Large intestine (tissue), 3 donors: ENCODE measurements around the gene HNF4A. TPM values are rescaled to one million over a fixed set of nuclear protein-coding genes. Genes with fewer than 3 reads are reported as not detected.

ENCODE experiments used
- DNase-seq, 2 donors: peaks; one replicate each; pipeline versions ENCODE4 v3.0.0 to v3.0.0-alpha.2; 2013
- H3K27ac ChIP-seq: one replicate; pipeline ENCODE4 v1.5.1; 2013; ENCODE audit warnings: low read length
- H3K27me3 ChIP-seq: 2 replicates; pipeline ENCODE4 v1.6.1; 2013; ENCODE audit warnings: low read length; ENCODE audit not compliant: control insufficient read depth, insufficient read depth
- H3K36me3 ChIP-seq: 2 replicates; pipeline ENCODE4 v1.6.1; 2013; ENCODE audit warnings: low read length; ENCODE audit not compliant: control insufficient read depth, insufficient read depth
- H3K4me1 ChIP-seq: one replicate; pipeline ENCODE4 v1.6.1; 2013; ENCODE audit warnings: low read length; ENCODE audit not compliant: control insufficient read depth, insufficient read depth
- H3K4me3 ChIP-seq: one replicate; pipeline ENCODE4 v1.5.1; 2013; ENCODE audit warnings: low read length
- H3K9me3 ChIP-seq: one replicate; pipeline ENCODE4 v1.6.1; 2013; ENCODE audit warnings: mild to moderate bottlenecking, low read depth, low read length, moderate library complexity; ENCODE audit not compliant: control insufficient read depth
- WGBS: methylation state at CpG from one replicate; pipeline ENCODE4 v1.1.5; 2013; ENCODE audit warnings: low lambda C conversion rate; ENCODE audit not compliant: insufficient coverage; 5-methylcytosine and 5-hydroxymethylcytosine counted together
- polyA plus RNA-seq: library from polyadenylated mRNA; unstranded; fragments of 120-200 nt; gene quantifications from one replicate; pipeline ENCODE4 v1.2.1, GENCODE V29; 2013

HNF4A gene
- polyA plus RNA-seq, 1 donor, result 259 TPM

GRCh38 chr20:44358776-44359175 is 3.3 kb downstream of the HNF4A start:
- Histone ChIP-seq H3K36me3 (peaks cover 10% of the 10 kb centered on the region), H3K4me3 (no peak overlapping the region), H3K9me3 (no peaks in the 10 kb centered on the region), H3K4me1 (peaks cover 7% of the 10 kb centered on the region), H3K27me3 (no peaks in the 10 kb centered on the region), H3K27ac (peak overlapping the region; percentile 19)
- peak in 1 of 2 donors; percentile 59 for DNase-seq
- no CpG with 5 or more reads among the region's 8 CpGs for WGBS

- Histone ChIP-seq H3K4me1 (peaks cover 3% of the 10 kb centered on the region), H3K27ac (no peak overlapping the region), H3K9me3 (no peaks in the 10 kb centered on the region), H3K27me3 (no peaks in the 10 kb centered on the region), H3K4me3 (no peak overlapping the region), H3K36me3 (peaks cover 12% of the 10 kb centered on the region)
- DNase-seq, result no peak
These were observed 4.7 kb downstream of the HNF4A start for GRCh38 chr20:44360221-44360620.

DNA sequence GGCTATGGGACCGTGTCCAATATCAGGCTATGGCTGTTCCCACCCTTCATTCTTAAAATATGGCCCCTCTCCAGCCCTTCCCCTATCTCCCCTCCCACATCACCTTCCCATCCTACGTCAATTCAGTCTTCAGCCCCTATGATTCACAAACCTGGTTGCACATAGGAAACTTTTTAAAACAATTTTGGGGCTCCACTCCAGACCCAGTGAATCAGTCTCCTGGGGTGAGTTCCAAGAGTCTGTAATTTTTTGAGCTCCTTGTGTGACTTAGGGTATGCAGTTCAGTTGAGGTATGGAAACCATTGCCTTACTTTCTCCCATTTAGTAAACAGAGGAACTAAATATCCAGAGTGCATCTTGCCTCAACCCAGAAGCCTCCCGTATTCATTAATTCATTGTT is 5.5 kb downstream of the HNF4A start:
- peaks cover 3% of the 10 kb centered on the region for H3K4me1 ChIP-seq
- H3K27ac ChIP-seq, result no peak overlapping the region
- peaks cover 12% of the 10 kb centered on the region for H3K36me3 ChIP-seq
- H3K27me3 ChIP-seq, result no peaks in the 10 kb centered on the region
- 33% methylated on average over 1 of the region's 3 CpGs for WGBS
- no peaks in the 10 kb centered on the region for H3K9me3 ChIP-seq
- no peak for DNase-seq
- H3K4me3 ChIP-seq, result no peak overlapping the region

DNA sequence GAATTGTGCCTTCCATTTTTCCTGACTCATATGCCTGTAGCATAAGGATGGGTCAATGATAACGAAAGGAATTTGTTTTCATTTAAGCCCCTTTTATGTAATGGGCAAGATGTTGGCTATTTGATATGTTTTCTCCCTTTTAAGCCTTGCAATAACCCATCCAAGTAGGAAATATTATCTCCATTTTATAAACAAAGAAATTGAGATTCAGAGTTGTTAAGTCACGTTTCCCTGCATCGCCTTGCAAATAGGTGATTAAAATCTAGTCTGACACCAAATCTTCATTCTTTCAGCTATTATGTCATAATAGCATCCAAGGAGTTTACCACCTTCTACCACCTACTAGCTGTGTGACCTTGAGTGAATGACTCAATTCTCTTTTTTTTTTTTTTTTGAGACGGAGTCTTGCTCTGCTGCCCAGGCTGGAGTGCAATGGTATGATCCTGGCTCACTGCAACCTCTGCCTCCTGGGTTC is 7.0 kb downstream of the HNF4A start:
- 82% methylated on average over 3 of the region's 4 CpGs for WGBS
- H3K36me3 ChIP-seq, result peaks cover 12% of the 10 kb centered on the region
- no peaks in the 10 kb centered on the region for H3K9me3 ChIP-seq
- H3K27ac ChIP-seq, result no peak overlapping the region
- peaks cover 3% of the 10 kb centered on the region for H3K4me1 ChIP-seq
- DNase-seq, result no peak
- no peaks in the 10 kb centered on the region for H3K27me3 ChIP-seq
- no peak overlapping the region for H3K4me3 ChIP-seq

DNA sequence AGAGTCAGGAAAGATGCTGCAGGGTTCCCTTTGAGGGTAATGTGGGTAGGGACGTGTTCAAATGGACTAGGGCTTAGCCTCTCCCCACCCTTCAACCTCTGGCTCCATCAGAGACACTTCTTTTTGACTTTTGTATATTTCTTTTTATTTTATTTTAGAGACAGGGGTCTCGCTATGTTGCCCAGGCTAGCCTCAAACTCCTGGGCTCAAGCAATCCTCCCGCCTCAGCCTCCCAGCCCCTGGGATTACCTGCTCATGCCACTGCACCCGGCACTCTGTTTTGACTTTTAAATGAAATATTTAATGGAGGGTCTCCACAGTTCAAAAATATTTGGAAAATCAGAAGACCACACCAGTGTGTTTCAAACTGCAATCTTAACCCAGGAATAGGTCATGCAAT is 8.6 kb downstream of the HNF4A start:
- WGBS, result no CpG with 5 or more reads among the region's 4 CpGs
- Histone ChIP-seq H3K27ac (no peak overlapping the region), H3K9me3 (no peaks in the 10 kb centered on the region), H3K36me3 (peaks cover 11% of the 10 kb centered on the region), H3K4me1 (peaks cover 2% of the 10 kb centered on the region), H3K4me3 (no peak overlapping the region), H3K27me3 (no peaks in the 10 kb centered on the region)
- DNase-seq, result no peak

DNA sequence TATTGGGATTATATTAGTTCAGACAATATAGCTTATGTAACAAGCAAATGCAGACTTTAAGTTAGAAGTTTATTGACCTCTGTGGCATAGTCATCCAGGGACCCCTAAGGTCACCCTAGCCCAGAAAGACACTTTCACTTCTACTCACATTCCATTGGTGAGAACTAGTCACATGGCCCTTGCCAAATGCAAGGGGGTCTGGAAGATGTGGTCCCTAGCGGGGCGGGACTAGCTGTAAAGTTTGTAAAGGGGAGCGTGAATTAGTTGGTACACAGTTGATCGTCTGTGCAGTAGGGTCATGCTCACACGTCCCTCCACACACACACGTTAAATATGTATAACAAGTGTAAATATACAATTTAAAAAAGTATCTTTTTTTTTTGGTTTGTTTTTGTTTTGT is 9.3 kb downstream of the HNF4A start:
- Histone ChIP-seq H3K27me3 (no peaks in the 10 kb centered on the region), H3K4me3 (no peak overlapping the region), H3K36me3 (peaks cover 7% of the 10 kb centered on the region), H3K9me3 (no peaks in the 10 kb centered on the region), H3K4me1 (peaks cover 3% of the 10 kb centered on the region), H3K27ac (no peak overlapping the region)
- DNase-seq, result no peak
- WGBS, result no CpG with 5 or more reads among the region's 6 CpGs

GRCh38 chr20:44367746-44368145 is 12.2 kb downstream of the HNF4A start:
- Histone ChIP-seq H3K36me3 (peaks cover 18% of the 10 kb centered on the region), H3K27me3 (no peaks in the 10 kb centered on the region), H3K4me1 (peaks cover 14% of the 10 kb centered on the region), H3K27ac (no peak overlapping the region), H3K9me3 (no peaks in the 10 kb centered on the region), H3K4me3 (no peak overlapping the region)
- no CpG with 5 or more reads among the region's 6 CpGs for WGBS
- no peak for DNase-seq

DNA sequence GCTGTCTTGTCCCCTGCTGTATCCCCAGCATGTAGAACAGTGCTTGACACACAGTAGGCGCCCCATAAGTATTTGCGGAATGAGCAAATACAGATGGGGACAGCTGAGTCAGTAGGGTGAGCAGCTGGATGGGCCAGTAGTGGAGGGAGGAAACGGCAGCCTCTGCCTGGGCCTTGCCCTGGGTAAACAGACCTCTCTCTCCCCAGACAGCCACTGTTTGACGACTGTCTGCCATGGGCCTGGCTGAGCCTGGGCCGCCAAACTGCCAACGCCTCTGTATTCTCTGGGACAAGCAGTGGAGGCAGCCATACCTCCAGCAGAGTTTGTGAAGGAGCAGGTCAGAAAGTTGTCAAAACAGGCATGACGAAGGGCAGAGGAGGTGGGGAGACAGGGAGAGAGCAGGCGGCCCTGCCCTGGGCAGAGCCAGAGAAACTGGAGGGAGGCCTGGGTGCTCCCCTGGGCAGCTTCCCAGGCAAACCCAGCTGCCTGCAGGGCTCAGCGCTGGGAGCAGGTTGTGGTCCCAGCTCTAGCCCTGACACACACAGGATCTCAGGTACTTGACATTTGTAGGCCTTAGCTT is 15.2 kb downstream of the HNF4A start:
- Histone ChIP-seq H3K27ac (peak overlapping the region; percentile 66), H3K9me3 (no peaks in the 10 kb centered on the region), H3K4me3 (no peak overlapping the region), H3K36me3 (peaks cover 19% of the 10 kb centered on the region), H3K4me1 (peaks cover 14% of the 10 kb centered on the region), H3K27me3 (no peaks in the 10 kb centered on the region)
- peak in 1 of 2 donors; percentile 63 for DNase-seq
- WGBS, result no CpG with 5 or more reads among the region's 9 CpGs

DNA sequence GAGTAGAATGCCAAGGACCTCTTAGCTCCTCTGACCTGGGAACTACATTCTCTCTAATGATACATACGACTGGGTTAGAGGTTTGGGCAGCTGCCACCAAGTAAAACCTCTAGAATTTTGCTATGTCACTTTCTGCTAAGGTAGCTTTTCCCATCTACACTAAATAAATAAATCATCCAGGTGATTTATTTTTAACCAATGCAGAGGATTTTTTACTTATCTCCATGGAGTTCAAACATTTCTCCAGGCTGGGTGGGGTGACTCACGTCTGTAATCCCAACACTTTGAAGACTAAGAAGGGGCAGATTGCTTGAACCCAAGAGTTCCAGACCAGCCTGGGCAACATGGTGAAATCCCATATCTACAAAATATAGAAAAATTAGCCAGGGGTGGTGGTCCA is 27.1 kb downstream of the HNF4A start:
- Histone ChIP-seq H3K27me3 (no peaks in the 10 kb centered on the region), H3K4me3 (no peak overlapping the region), H3K4me1 (peaks cover 11% of the 10 kb centered on the region), H3K9me3 (no peaks in the 10 kb centered on the region), H3K27ac (no peak overlapping the region), H3K36me3 (peaks cover 10% of the 10 kb centered on the region)
- no peak for DNase-seq
- WGBS, result no CpG with 5 or more reads among the region's 2 CpGs

- WGBS, result no CpG with 5 or more reads among the region's 9 CpGs
- H3K36me3 ChIP-seq, result peaks cover 24% of the 10 kb centered on the region
- no peaks in the 10 kb centered on the region for H3K9me3 ChIP-seq
- H3K27ac ChIP-seq, result peak overlapping the region; percentile 45
- peaks cover 17% of the 10 kb centered on the region for H3K4me1 ChIP-seq
- no peak overlapping the region for H3K4me3 ChIP-seq
- no peaks in the 10 kb centered on the region for H3K27me3 ChIP-seq
- DNase-seq, result peak in 1 of 2 donors; percentile 71
These were observed 29.0 kb downstream of the HNF4A start for GRCh38 chr20:44384423-44385027.

GRCh38 chr20:44388466-44389023 is 33.0 kb downstream of the HNF4A start:
- no CpG with 5 or more reads among the region's 29 CpGs for WGBS
- Histone ChIP-seq H3K4me3 (no peak overlapping the region), H3K27me3 (no peaks in the 10 kb centered on the region), H3K4me1 (peaks cover 27% of the 10 kb centered on the region), H3K27ac (peak overlapping the region; percentile 40), H3K36me3 (peaks cover 34% of the 10 kb centered on the region), H3K9me3 (no peaks in the 10 kb centered on the region)
- peak in 1 of 2 donors; percentile 63 for DNase-seq
